ENCODE data around the gene CYP3A7. TPM values are rescaled to one million over a fixed set of nuclear protein-coding genes. Genes with fewer than 3 reads are reported as not detected.

Gene CYP3A7
- total and polyA plus RNA-seq, 2 of the 13 experiments (the other 11 are each of a cell fraction or from before 2014, with no cell fraction given), result 5.8 to 6.4 TPM

DNA sequence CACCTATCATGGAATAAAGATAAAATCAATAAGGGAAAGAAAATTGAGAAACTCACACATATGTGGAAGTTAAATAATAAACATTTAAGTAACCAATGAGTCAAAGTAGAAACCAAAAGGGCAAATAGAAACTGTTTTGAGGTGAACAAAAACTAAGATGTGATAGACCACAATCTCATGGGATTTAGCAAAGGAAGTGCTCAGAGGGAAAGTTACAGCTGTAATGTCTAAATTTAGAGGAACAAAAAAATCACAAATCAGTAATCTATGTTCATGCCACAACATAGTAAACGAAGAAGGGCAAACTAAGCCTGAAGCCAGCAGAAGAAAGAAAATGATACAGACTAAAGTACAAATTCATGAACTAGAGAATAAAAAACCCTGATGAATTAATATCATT, 32.7 kb upstream of the CYP3A7 start:
- DNase-seq (ENCODE audit: low spot score) (no peak), FAIRE-seq (no peak), ATAC-seq (no peak)
- Histone ChIP-seq H3K79me2 (ENCODE audit: insufficient read depth, low read length) (no peaks in the 10 kb centered on the region), H3K9ac (ENCODE audit: insufficient read depth, low read depth, low read length) (no peak overlapping the region), H4K20me1 (ENCODE audit: insufficient read depth, low read length) (no peaks in the 10 kb centered on the region), H3K4me1 (ENCODE audit: insufficient read depth, low read length) (peaks cover 13% of the 10 kb centered on the region), H2AFZ (ENCODE audit: low read length) (no peak overlapping the region), H3K4me3 (replicated peaks in 1 of 3; ENCODE audit: insufficient read depth in 1 of 3, low read depth in 2 of 3, low read length in 3 of 3) (no peak overlapping the region), H3K4me2 (ENCODE audit: low read depth, low read length) (no peak overlapping the region), H3K27me3 (ENCODE audit: control insufficient read depth in 1 of 2, insufficient read depth in 2 of 2, low read length in 2 of 2) (no peaks in the 10 kb centered on the region), H3K9me3 (ENCODE audit: low read length) (peaks cover 10% of the 10 kb centered on the region; the same call in 1 of the 2 replicates), H3K27ac (ENCODE audit: extremely low read length, insufficient read depth, low read length) (no peak overlapping the region), H3K36me3 (replicated peaks in 1 of 2; ENCODE audit: control insufficient read depth in 1 of 2, insufficient read depth in 2 of 2, low read length in 2 of 2) (no peaks in the 10 kb centered on the region; a peak in 1 of 5 replicates)
- WGBS (ENCODE audit: low lambda C conversion rate), result 83% methylated on average over 1 of the region's 1 CpG
- ChIA-PET CTCF (ENCODE audit: low intra/inter-chr PET ratio, low total read pairs) (no interaction called here), POLR2A (no interaction called here)
- in situ Hi-C loops (cut with HindIII; ENCODE audit: extremely low pct_ligation_motif_present, low pct_unique_long_range_greater_than_20kb) (no loop called here), intact Hi-C loops (cut with micrococcal nuclease; ENCODE audit: unreplicated experiment) (no loop called here)
- BruUV-seq (replicated peaks), result no TSS peak
- TF ChIP-seq, protein P1, sequence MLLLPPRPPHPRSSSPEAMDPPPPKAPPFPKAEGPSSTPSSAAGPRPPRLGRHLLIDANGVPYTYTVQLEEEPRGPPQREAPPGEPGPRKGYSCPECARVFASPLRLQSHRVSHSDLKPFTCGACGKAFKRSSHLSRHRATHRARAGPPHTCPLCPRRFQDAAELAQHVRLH (CRISPR knock-in tag; IDR thresholded peaks at IDR 0.05; ENCODE audit: borderline replicate concordance, low read depth), result no peak
- no peak for TF ChIP-seq ZNF557 (CRISPR knock-in tag; IDR thresholded peaks at IDR 0.05)
- TF ChIP-seq FOXP1 (IDR thresholded peaks at IDR 0.05), result no peak
- no peak for TF ChIP-seq FOXP1 (CRISPR knock-in tag; IDR thresholded peaks at IDR 0.05)
- TF ChIP-seq HNRNPH1 (optimal IDR thresholded peaks at IDR 0.05; ENCODE audit: low read depth, low read length), result no peak
- no peak for TF ChIP-seq REXO4 (CRISPR knock-in tag; IDR thresholded peaks at IDR 0.05; ENCODE audit: borderline replicate concordance)
- TF ChIP-seq, protein P2, sequence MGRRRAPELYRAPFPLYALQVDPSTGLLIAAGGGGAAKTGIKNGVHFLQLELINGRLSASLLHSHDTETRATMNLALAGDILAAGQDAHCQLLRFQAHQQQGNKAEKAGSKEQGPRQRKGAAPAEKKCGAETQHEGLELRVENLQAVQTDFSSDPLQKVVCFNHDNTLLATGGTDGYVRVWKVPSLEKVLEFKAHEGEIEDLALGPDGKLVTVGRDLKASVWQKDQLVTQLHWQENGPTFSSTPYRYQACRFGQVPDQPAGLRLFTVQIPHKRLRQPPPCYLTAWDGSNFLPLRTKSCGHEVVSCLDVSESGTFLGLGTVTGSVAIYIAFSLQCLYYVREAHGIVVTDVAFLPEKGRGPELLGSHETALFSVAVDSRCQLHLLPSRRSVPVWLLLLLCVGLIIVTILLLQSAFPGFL (CRISPR knock-in tag; IDR thresholded peaks at IDR 0.05), result no peak
- TF ChIP-seq ZNF646 (CRISPR knock-in tag; IDR thresholded peaks at IDR 0.05), result no peak
- TF ChIP-seq ZNF143 (CRISPR knock-in tag; IDR thresholded peaks at IDR 0.05), result no peak
- no peak for TF ChIP-seq FOSL1 (CRISPR knock-in tag; IDR thresholded peaks at IDR 0.05; ENCODE audit: borderline replicate concordance)
- TF ChIP-seq ZNF350 (CRISPR knock-in tag; IDR thresholded peaks at IDR 0.05; ENCODE audit: borderline replicate concordance, low read depth), result no peak
- TF ChIP-seq MTA3 (CRISPR knock-in tag; IDR thresholded peaks at IDR 0.05), result no peak
- TF ChIP-seq ZNF512 (CRISPR knock-in tag; IDR thresholded peaks at IDR 0.05), result no peak
- TF ChIP-seq ZNF34 (CRISPR knock-in tag; IDR thresholded peaks at IDR 0.05; ENCODE audit: borderline replicate concordance), result no peak
- no peak for TF ChIP-seq LCORL (IDR thresholded peaks at IDR 0.05)
- TF ChIP-seq LCORL (CRISPR knock-in tag; IDR thresholded peaks at IDR 0.05), result no peak
- TF ChIP-seq TRIM22 (IDR thresholded peaks at IDR 0.05), result no peak
